ENCODE measurements around the gene ANGEL2. TPM values are rescaled to one million over a fixed set of nuclear protein-coding genes. Genes with fewer than 3 reads are reported as not detected.

ANGEL2 gene
- total RNA-seq, 2 experiments from 2014 or later, result 39.6 to 41.5 TPM

GRCh38 chr1:212955098-212955497, 60.6 kb downstream of the ANGEL2 start:
- ATAC-seq (no peak), DNase-seq (no peak)
- Mint-ChIP-seq H3K36me3 (ENCODE audit: low read depth) (no peaks in the 10 kb centered on the region), H3K27me3 (ENCODE audit: low read depth) (peaks cover 58% of the 10 kb centered on the region), H3K27ac (no peak overlapping the region), H3K9me3 (ENCODE audit: insufficient read depth) (no peaks in the 10 kb centered on the region), H3K4me3 (no peak overlapping the region), H3K4me1 (ENCODE audit: low read depth) (peaks cover 2% of the 10 kb centered on the region)
- POLR2A ChIA-PET, result no interaction called here
- CTCF ChIA-PET, result no interaction called here

- ATAC-seq (no peak), DNase-seq (no peak)
- Mint-ChIP-seq H3K4me3 (no peak overlapping the region), H3K4me1 (ENCODE audit: low read depth) (peaks cover 6% of the 10 kb centered on the region), H3K9me3 (ENCODE audit: insufficient read depth) (no peaks in the 10 kb centered on the region), H3K27me3 (ENCODE audit: low read depth) (peaks cover 62% of the 10 kb centered on the region), H3K27ac (no peak overlapping the region), H3K36me3 (ENCODE audit: low read depth) (no peaks in the 10 kb centered on the region)
- CTCF ChIA-PET, result no interaction called here
- POLR2A ChIA-PET, result no interaction called here
These were observed 61.2 kb downstream of the ANGEL2 start for GRCh38 chr1:212954514-212954913.

- H3K4me3 Mint-ChIP-seq, result no peak overlapping the region
- H3K27me3 Mint-ChIP-seq (ENCODE audit: low read depth), result peaks cover 69% of the 10 kb centered on the region
- no peak for ATAC-seq
- no peaks in the 10 kb centered on the region for H3K36me3 Mint-ChIP-seq (ENCODE audit: low read depth)
- peaks cover 6% of the 10 kb centered on the region for H3K4me1 Mint-ChIP-seq (ENCODE audit: low read depth)
- no peak for DNase-seq
- POLR2A ChIA-PET, result no interaction called here
- CTCF ChIA-PET, result interaction anchor here (1.4 kb wide), 1 partner anchor 15 kb away, joined by 3 read pairs; no protein-coding TSS in a partner anchor
- no peak overlapping the region for H3K27ac Mint-ChIP-seq
- no peaks in the 10 kb centered on the region for H3K9me3 Mint-ChIP-seq (ENCODE audit: insufficient read depth)
These were observed 62.3 kb downstream of the ANGEL2 start for GRCh38 chr1:212953321-212953720.

- Mint-ChIP-seq H3K27me3 (ENCODE audit: low read depth) (peaks cover 70% of the 10 kb centered on the region), H3K27ac (no peak overlapping the region), H3K4me1 (ENCODE audit: low read depth) (peaks cover 6% of the 10 kb centered on the region), H3K36me3 (ENCODE audit: low read depth) (no peaks in the 10 kb centered on the region), H3K9me3 (ENCODE audit: insufficient read depth) (no peaks in the 10 kb centered on the region), H3K4me3 (no peak overlapping the region)
- ATAC-seq (no peak), DNase-seq (no peak)
- POLR2A ChIA-PET, result no interaction called here
- CTCF ChIA-PET, result interaction anchor here (1.4 kb wide), 1 partner anchor 15 kb away, joined by 3 read pairs; no protein-coding TSS in a partner anchor
These were observed 63.1 kb downstream of the ANGEL2 start for GRCh38 chr1:212952641-212952976.

DNA sequence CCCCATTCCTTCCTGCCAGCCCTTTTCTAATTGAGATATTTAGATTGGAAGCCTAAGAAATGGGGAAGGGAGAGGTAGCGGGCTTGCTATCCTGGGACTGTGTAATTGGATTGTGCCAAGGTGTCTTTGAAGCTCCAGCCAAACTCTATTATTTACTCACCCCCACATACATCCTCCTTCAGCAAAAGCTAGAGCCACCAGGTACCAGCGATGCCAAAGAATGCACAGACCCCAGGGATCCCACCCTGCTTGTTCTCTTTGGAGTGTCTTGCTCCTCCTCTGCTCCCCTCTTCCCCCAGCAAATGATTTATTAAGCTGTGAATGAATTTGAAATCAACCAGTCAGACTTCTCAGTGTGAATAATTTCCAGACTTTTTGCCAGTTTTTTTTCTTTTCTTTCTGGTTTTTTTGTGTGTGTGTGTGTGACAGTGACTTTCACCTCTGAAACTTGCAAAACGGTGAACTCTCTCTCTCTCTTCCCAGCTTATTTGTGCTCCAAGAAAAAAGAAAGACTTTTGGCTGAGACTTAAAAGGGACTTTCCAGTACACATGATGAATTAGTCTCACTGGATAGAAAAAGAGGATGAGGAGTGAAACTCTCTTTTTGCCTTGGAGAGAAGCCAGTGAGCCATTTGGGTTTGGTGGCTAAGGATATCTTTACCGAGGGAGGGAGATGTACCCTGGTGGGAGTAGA, 63.6 kb downstream of the ANGEL2 start:
- H3K27me3 Mint-ChIP-seq (ENCODE audit: low read depth), result peaks cover 70% of the 10 kb centered on the region
- CTCF ChIA-PET, result no interaction called here

DNA sequence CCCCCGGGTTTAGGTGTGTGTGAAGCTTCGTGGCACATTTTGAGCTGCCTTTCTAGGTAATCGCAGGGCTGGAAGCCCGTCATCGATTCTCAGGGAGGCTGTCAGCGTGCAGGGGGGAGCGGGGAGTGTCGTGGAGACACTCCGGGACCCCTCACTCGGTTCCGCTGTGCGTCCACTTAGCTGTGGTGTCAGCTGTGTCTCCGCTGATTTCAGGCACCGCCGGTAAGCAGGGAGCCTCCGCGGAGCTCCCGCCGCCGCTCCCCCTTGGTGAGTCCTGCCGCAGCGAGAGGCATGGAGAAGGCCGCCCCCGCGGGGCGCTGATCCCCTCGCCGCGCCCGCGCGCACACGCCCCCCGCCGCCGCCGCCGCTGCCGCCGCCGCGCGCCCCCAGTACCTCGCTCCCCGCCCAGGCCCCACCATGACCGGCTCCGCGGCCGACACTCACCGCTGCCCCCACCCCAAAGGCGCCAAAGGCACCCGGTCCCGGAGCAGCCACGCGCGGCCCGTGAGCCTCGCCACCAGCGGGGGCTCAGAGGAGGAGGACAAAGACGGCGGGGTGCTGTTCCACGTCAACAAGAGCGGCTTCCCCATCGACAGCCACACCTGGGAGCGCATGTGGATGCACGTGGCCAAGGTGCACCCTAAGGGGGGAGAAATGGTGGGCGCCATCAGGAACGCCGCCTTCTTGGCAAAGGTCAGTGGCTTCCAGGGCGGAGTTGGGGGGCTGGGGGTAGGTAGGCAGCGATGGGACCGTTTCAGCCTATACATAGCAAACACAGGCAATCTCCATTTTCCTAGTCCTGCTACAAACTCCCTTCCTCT, 64.3 kb downstream of the ANGEL2 start:
- H3K4me3 Mint-ChIP-seq, result peak overlapping the region; percentile 73
- no peak for ATAC-seq
- peaks cover 65% of the 10 kb centered on the region for H3K27me3 Mint-ChIP-seq (ENCODE audit: low read depth)
- H3K36me3 Mint-ChIP-seq (ENCODE audit: low read depth), result no peaks in the 10 kb centered on the region
- ChIA-PET POLR2A (interaction anchor here (1.2 kb wide), 1 partner anchor 160 kb away, joined by 3 read pairs; the partner anchor contains the start of gene NSL1), CTCF (interaction anchor here (1.1 to 1.5 kb wide), 2 partner anchors 17 to 136 kb away, joined by 3 to 4 read pairs; no protein-coding TSS in a partner anchor)
- H3K9me3 Mint-ChIP-seq (ENCODE audit: insufficient read depth), result no peaks in the 10 kb centered on the region
- DNase-seq, result no peak
- peaks cover 6% of the 10 kb centered on the region for H3K4me1 Mint-ChIP-seq (ENCODE audit: low read depth)
- H3K27ac Mint-ChIP-seq, result no peak overlapping the region

More for the DNA sequence above, 63.6 kb downstream of the ANGEL2 start:
- Mint-ChIP-seq H3K9me3 (ENCODE audit: insufficient read depth) (no peaks in the 10 kb centered on the region), H3K36me3 (ENCODE audit: low read depth) (no peaks in the 10 kb centered on the region), H3K4me1 (ENCODE audit: low read depth) (peaks cover 6% of the 10 kb centered on the region), H3K27ac (no peak overlapping the region), H3K4me3 (no peak overlapping the region)
- no peak for ATAC-seq
- POLR2A ChIA-PET, result no interaction called here
- DNase-seq, result no peak

DNA sequence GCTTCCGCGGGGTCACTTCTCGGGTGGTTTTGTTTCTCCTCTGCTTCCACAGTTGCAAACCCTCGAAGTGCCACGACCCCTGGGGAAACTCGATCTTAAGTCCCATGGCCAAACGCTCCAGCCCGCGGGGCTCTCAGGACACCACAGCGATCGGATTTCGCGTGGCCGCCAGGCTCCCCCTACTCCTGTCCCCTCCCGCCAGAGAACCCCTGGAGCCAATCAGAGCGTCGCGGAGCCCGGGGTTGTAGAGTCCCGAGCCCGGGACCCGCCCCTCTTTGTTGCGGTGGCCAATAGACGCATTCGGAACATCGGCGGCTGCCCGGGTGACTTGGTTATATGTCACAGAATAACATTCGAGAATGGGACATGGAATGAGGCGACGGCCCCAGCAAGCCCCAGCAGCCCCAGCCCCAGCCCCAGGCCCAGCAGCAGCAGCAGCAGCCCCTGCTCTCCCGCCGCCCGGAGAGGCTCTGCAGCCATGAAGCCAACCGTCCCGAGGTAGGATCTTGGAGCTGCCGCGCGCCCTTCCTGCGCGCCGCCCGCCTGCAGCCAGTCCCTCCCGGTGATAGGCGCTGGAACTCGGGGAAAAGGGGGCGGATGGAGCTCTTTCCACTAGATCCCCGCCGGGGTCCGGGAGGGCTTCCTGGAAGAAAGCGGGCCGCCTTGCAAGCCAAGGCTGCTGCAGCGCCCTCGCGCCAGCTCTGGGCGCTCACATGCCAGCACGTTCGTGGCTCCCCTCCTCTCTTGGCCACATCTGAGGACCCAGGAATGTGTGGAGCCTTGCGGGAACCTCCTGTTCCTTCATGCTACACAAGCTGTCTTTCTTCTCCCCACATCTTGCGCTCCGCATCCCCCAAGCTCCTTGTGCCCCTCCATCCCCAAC, 65.2 kb downstream of the ANGEL2 start, which contains the start of gene VASH2:
Gene VASH2, plus strand, starts transcription at position 299 of the 883 bp plus-strand sequence. CDS start 1,002 bp downstream, outside the sequence.
- CTCF ChIA-PET, result interaction anchor here (1.1 to 1.5 kb wide), 2 partner anchors 18 to 135 kb away, joined by 3 to 4 read pairs; no protein-coding TSS in a partner anchor
- Mint-ChIP-seq H3K36me3 (ENCODE audit: low read depth) (no peaks in the 10 kb centered on the region), H3K4me1 (ENCODE audit: low read depth) (peaks cover 6% of the 10 kb centered on the region), H3K4me3 (peak within 1 kb of the TSS; percentile 73), H3K27ac (no peak within 1 kb of the TSS), H3K27me3 (ENCODE audit: low read depth) (peaks cover 62% of the 10 kb centered on the region), H3K9me3 (ENCODE audit: insufficient read depth) (no peaks in the 10 kb centered on the region)
- ATAC-seq, result peak; percentile 98
- POLR2A ChIA-PET, result interaction anchor here (1.2 kb wide), 1 partner anchor 159 kb away, joined by 3 read pairs; the partner anchor contains the start of gene NSL1
- peak; percentile 69 for DNase-seq

DNA sequence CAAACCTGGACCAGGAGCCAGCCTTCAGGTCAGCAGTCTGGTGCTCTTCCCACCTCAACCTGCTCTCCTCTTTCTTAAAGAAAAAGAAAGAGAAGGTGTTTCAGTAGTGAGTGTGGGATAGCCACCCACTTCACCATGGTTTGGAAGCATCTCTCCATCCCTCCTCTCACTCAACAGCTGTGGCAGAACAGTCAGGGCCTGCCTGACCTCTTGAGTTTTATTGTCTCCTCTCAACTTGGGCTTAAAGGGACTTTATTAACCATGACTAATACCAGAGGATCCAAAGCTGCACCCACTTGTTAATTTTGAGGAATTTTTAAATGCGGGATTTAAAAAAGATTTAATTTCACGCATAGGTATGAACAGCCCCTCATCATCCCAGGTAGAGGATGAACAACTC, 65.9 kb downstream of the ANGEL2 start:
- no peak for DNase-seq
- peak overlapping the region; percentile 73 for H3K4me3 Mint-ChIP-seq
- CTCF ChIA-PET, result interaction anchor here (1.5 kb wide), 1 partner anchor 19 kb away, joined by 3 read pairs; no protein-coding TSS in a partner anchor
- no peak overlapping the region for H3K27ac Mint-ChIP-seq
- H3K27me3 Mint-ChIP-seq (ENCODE audit: low read depth), result peaks cover 62% of the 10 kb centered on the region
- H3K9me3 Mint-ChIP-seq (ENCODE audit: insufficient read depth), result no peaks in the 10 kb centered on the region
- ATAC-seq, result no peak
- H3K4me1 Mint-ChIP-seq (ENCODE audit: low read depth), result peaks cover 6% of the 10 kb centered on the region
- POLR2A ChIA-PET, result no interaction called here
- no peaks in the 10 kb centered on the region for H3K36me3 Mint-ChIP-seq (ENCODE audit: low read depth)

- Mint-ChIP-seq H3K36me3 (ENCODE audit: low read depth) (no peaks in the 10 kb centered on the region), H3K27me3 (ENCODE audit: low read depth) (peaks cover 33% of the 10 kb centered on the region), H3K4me1 (ENCODE audit: low read depth) (peaks cover 6% of the 10 kb centered on the region), H3K4me3 (no peak overlapping the region), H3K27ac (no peak overlapping the region), H3K9me3 (ENCODE audit: insufficient read depth) (no peaks in the 10 kb centered on the region)
- DNase-seq (no peak), ATAC-seq (no peak)
- ChIA-PET POLR2A (no interaction called here), CTCF (no interaction called here)
These were observed 68.8 kb downstream of the ANGEL2 start for GRCh38 chr1:212946872-212947271.

DNA sequence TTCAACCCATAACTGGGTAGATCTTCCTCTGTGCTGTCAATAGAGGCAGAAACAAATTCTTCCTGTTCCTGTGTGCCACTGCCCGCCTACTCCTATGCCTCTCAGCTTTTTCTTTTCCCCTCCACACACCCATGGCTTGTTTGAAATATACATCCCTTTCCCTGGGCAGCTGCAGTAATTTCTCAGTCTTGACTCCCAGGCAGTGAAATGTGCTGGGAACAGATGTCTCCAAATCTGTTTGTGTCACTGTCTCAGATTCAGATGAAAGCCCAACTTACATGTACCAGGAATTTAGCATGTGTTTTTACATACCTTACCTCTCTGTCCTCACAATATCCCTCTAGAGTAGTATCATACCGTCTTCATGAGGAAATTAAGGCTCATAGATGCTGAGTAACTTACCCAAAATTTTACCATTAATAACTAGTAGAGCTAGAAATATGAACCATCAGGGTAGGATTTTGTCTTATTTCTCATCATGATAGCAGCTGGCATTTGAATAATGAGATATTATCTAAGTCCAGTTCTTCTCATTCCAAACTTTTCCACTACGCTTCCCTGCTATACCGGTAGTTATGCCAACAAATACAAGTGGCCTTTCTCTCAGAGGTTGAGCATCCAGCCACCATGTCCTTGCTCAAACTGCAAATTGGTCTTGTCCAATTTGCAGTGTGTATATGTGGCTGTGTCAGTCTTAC, 70.1 kb downstream of the ANGEL2 start:
- ATAC-seq (no peak), DNase-seq (no peak)
- Mint-ChIP-seq H3K27ac (no peak overlapping the region), H3K4me3 (no peak overlapping the region), H3K9me3 (ENCODE audit: insufficient read depth) (no peaks in the 10 kb centered on the region), H3K36me3 (ENCODE audit: low read depth) (no peaks in the 10 kb centered on the region), H3K27me3 (ENCODE audit: low read depth) (peaks cover 26% of the 10 kb centered on the region), H3K4me1 (ENCODE audit: low read depth) (peaks cover 6% of the 10 kb centered on the region)
- ChIA-PET POLR2A (no interaction called here), CTCF (no interaction called here)

GRCh38 chr1:212945056-212945455, 70.6 kb downstream of the ANGEL2 start:
- DNase-seq (no peak), ATAC-seq (no peak)
- Mint-ChIP-seq H3K4me3 (no peak overlapping the region), H3K9me3 (ENCODE audit: insufficient read depth) (no peaks in the 10 kb centered on the region), H3K27ac (no peak overlapping the region), H3K4me1 (ENCODE audit: low read depth) (peaks cover 3% of the 10 kb centered on the region), H3K27me3 (ENCODE audit: low read depth) (peaks cover 27% of the 10 kb centered on the region), H3K36me3 (ENCODE audit: low read depth) (no peaks in the 10 kb centered on the region)
- CTCF ChIA-PET, result no interaction called here
- POLR2A ChIA-PET, result no interaction called here
